Activated T-helper 1 cell treated with Interleukin-2 at 50 U/mL for 16 hours (primary cell): Measurements from ENCODE around the gene XXYLT1.

ENCODE experiments used
- DNase-seq: peaks from one replicate; pipeline ENCODE4 v3.0.0-alpha.2; 2020; ENCODE audit warnings: low read depth

The XXYLT1 gene

GRCh38 chr3:195076981-195077610 is 193.9 kb downstream of the XXYLT1 start:
- no peak for DNase-seq

GRCh38 chr3:195075941-195076875 is 194.8 kb downstream of the XXYLT1 start:
- DNase-seq = no peak

GRCh38 chr3:195075199-195075940 is 195.6 kb downstream of the XXYLT1 start:
- DNase-seq = no peak

DNA sequence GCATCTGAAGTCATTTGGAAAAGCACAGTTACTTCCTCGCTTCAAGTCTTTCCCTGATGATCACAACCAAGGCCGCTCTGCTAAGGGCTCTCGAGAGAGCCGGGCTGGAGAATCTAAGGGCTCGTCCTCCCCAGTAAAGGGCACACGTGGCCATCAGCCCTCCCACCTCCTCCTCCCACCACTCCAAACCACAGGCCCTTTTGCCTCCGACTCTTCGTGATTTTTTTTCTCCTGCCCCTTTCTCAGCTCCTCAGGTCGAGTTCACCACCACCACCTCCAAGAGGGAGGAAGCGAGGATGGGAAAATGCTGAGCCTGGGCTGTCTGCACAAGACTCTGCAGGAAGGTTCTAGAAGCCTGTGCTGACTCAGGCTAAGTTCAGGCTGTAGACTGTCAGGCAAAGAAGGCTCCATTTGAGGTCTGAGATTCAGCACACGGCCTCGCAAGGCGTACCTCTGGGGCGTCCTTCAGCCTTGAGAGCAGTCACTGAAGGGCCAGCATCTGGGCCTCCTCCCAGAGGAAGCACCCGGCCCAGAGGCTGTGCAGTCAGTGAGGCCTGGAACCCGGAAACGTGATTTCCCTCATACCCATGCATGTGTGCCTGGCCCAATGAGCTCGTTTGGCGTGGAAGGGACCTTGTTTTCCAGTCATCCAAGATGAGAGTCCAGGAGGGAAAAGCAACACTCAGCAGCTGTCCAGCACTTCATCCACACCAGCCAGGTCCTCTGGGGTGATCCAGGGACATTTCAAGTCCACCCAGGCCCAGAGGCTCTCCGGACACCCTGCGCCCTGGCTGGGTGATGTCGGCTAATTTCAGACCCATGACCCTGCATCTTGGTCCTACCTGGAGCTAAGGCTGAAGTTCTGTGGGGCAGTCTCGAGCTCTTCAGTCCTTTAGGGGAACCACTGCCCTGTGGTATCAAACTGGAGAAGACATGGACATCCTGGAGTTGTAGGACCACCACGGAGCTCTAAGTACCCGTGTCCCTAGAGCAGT is 196.8 kb downstream of the XXYLT1 start:
- DNase-seq = no peak

- no peak for DNase-seq
Measured at GRCh38 chr3:195072916-195073564, 197.9 kb downstream of the XXYLT1 start.

DNA sequence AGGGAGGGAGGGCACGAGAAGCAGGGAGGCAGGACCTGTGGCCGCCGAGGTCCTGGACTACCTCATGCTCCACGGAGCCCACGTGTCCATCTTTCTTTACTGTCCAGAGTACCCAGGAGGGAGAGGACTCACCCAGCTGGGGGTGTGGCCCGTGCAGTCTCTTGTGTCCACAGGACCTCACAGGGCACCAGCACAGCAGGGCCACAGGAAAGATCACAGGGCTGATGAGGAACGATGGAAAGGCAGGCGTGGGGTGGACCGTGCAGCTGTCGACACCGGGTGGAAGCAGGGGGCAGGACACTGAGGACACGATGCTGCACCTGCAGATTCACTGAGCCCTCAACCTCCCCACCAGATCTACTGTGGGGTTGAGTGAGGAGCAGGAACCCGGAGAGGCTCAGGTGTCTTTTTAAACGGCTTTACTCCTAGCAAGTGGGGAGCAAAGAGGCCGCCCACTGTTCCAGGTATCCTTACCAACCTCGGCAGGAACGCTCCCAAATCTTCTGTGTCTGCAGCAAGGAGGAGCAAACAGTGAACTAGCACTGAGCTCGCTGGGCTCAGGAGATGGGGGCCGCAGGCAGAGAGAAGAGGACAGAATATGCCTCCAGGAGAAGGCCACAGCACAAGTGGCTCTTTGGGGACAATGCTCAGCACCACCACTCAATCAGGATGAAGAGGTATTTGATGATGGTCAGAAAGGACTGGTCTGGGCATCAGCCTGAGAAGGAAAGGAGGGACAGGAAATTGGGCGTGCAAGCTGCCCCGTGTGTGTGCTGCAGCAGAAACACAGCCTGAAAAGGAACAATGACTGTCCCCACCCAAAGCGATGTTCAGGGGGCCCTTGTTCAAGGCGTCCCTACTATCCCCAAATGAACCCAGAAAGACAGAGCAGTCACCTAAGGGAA is 198.8 kb downstream of the XXYLT1 start:
- DNase-seq = no peak

- no peak for DNase-seq
Measured at GRCh38 chr3:195071011-195071728, 199.8 kb downstream of the XXYLT1 start.

DNA sequence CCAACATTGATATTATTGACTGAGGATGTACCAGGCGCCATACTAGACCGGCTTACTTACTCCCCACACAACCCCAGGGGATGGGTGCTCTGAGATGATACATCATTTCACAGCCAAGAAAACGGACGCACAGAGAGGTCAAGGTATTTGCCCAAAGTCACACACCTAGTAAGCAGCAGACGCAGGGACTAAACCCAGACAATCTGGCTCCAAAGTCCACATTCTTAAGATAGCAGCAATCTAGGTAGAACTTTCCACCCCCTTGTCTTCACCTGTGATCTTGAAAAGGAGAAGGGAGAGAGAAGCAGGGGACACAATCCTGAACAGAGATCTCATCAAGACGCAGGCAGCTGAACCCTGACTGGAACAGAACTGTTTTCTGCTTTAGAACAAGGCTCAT is 200.6 kb downstream of the XXYLT1 start:
- no peak for DNase-seq

DNA sequence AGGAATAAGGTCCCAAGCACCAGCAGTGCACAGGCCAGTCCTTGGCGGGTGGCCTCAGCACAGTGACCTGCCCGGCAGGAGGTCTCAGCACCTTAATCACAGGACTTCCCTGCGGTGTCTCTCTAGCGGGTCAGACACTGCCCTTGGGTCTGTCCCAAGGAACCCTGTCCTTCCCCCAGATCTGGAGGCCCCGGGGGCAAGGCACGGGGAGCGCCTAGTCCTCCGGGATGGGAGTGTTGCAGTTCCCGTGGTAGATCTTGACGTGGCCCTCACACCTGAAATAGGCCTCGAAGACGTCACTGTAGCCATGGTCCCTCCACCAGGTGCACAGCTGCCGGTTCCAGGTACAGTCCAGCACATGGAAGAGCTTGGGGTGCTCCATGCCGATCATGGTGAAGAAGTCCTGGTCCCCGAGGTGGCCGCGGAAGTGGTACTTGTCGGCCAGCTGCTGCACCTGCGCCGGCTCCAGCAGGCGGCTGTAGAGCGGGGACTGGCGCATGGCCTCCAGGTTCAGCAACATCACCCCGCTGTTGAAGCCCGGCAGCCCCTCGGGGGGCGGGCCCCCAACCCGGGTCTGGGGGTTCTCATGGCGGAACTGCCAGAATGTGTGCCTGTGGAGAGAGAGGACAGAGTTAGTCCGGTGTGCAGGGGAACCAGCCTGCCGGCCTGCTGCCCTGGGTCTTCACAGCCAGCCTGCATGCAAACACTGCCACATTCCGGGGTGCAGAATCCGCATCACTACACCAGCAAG is 201.3 kb downstream of the XXYLT1 start:
- no peak for DNase-seq

DNA sequence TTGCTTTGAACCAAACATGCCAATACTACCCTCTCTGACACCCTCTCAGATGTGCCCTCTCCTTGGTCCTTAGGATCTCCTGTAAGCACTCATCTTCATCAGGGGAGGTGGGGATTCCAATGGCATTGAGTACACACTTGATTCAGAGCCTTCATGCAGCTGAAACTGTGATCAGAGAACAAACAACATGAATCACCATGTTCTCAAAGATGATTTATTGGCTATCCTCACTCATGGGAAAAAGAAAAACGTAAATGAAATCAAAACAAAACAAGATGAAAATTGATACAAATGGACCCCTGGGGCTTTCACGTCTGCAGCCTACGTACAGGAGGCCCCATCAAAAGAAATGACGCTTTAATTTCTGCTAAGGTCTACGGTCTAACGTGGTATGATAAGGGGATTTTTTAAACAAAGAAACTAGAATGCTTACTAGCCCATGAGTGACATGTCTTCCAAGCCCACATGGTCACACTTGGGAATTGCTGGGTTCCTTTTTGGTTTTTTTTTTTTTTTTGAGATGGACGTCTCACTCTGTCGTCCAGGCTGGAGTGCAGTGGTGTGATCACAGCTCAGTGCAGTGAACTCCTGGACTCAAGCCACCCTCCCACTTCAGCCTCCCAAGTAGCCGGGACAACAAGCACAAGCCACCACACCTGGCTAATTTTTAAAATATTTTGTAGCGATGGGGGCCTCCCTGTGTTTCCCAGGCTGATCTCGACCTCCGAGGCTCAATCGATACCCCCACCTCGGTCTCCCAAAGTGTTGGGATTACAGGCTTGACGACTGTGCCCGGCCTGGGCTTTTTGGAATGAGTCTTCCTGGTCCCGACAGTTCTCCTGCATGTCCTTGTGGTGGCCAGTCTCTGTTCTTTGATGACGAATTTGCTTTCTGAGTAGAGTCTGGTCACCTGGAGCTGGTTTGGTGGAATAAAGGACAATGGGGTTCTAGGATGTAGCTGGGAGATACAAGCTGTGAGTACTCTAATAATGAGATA is 202.6 kb downstream of the XXYLT1 start:
- no peak for DNase-seq

GRCh38 chr3:195066441-195066841 is 204.5 kb downstream of the XXYLT1 start:
- no peak for DNase-seq

DNA sequence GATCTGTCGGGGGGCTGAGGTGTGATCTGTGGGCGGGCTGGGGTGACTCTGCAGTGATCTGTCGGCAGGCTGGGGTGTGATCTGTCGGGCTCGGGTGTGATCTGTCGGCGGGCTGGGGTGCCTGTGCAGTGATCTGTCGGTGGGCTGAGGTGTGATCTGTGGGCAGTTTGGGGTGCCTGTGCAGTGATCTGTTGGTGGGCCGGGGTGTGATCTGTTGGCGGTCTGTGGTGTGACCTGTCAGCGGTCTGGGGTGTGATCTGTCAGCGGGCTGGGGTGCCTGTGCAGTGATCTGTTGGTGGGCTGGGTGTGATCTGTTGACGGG is 205.1 kb downstream of the XXYLT1 start:
- no peak for DNase-seq

DNA sequence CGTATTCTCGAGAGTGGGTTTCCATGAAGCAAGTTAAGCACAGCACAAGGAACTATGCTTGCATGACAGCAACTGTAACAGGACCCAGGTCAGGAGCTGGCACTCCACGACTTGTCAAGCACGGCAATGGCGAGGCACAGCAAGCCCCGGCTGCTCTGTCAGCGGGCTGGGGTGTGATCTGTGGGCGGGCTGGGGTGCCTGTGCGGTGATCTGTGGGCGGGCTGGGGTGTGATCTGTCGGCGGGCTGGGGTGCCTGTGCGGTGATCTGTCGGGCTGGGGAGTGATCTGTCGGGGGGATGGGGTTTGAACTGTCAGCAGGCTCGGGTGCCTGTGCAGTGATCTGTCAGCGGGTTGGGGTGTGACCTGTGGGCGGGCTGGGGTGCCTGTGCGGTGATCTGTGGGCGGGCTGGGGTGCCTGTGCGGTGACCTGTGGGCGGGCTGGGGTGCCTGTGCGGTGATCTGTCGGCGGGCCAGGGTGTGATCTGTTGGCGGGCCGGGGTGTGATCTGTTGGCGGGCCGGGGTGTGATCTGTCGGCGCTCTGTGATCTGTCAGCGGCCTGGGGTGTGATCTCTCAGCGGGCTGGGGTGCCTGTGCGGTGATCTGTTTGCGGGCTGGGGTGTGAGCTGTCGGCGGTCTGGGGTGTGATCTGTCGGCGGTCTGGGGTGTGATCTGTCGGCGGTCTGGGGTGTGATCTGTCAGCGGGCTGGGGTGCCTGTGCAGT is 205.7 kb downstream of the XXYLT1 start:
- no peak for DNase-seq

DNA sequence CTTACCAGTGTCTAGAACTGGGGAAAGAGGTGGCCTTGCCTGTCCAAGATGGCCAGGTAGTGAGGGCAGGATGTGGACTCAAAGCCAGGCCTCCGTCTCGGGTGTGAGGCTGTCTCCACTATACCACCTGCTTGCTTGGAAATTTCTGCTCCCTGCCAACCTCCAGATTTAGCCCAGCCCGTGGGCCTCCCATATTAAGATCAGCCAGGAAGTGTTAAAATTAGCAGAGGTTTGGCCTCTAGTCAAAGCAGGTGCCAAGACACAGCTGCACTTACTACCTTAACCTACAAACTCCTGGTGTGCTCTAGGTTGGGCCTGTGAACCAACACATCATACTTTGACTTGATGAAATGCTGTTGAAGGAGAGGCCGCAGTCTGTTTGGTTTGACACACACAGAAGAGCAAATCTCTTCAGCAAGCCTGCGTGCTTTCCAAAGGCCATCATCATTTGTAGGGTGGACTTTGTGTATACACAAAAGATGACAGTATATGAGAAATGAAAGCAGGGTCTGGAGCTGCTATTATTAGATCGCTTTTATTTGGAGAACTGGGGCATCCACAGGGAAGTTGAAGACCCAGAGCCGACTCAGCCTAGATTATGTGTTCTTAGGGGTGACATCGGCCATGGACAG is 206.5 kb downstream of the XXYLT1 start:
- DNase-seq = no peak

- DNase-seq = no peak
Measured at GRCh38 chr3:195063581-195064193, 207.3 kb downstream of the XXYLT1 start.
